Progenitor cell of endocrine pancreas (in vitro differentiated cells): ENCODE results near the gene ATP2A2. TPM values are rescaled to one million over a fixed set of nuclear protein-coding genes. Genes with fewer than 3 reads are reported as not detected.

Source experiments
- DNase-seq: peaks from one replicate; pipeline ENCODE4 v3.0.0; 2021; ENCODE audit warnings: low spot score; ENCODE audit not compliant: unreplicated experiment
- H3K27ac Mint-ChIP-seq: 2 replicates; pipeline ENCODE4 v1.8.0; 2021; ENCODE audit warnings: mild to moderate bottlenecking, moderate library complexity, mixed read lengths
- H3K27me3 Mint-ChIP-seq: 2 replicates; pipeline ENCODE4 v1.8.0; 2021; ENCODE audit warnings: mixed read lengths
- H3K36me3 Mint-ChIP-seq: 2 replicates; pipeline ENCODE4 v1.8.0; 2022; ENCODE audit warnings: mixed read lengths; ENCODE audit not compliant: insufficient read depth
- H3K4me1 Mint-ChIP-seq: 2 replicates; pipeline ENCODE4 v1.8.0; 2021; ENCODE audit warnings: low read depth, mixed read lengths
- H3K4me3 Mint-ChIP-seq: 2 replicates; pipeline ENCODE4 v1.8.0; 2021; ENCODE audit warnings: low read depth, mild to moderate bottlenecking, moderate library complexity, mixed read lengths
- H3K9me3 Mint-ChIP-seq: 2 replicates; pipeline ENCODE4 v1.8.0; 2021; ENCODE audit warnings: low read depth, mixed read lengths
- CTCF ChIP-seq: fragments of 200-600 bp; sonication (generic); IDR thresholded peaks from one replicate; pipeline ENCODE4 v1.5.0; 2021; ENCODE audit warnings: antibody characterized with exemption, mild to moderate bottlenecking; ENCODE audit not compliant: unreplicated experiment
- total RNA-seq: library from RNA; stranded (reverse); gene quantifications from 2 replicates; pipeline ENCODE4 v1.2.1, GENCODE V29; 2021

The ATP2A2 gene
- total RNA-seq, 1 donor from 2014 or later = 167 TPM

- no peak for TF ChIP-seq CTCF
- no peaks in the 10 kb centered on the region for H3K9me3 Mint-ChIP-seq
- H3K36me3 Mint-ChIP-seq = peaks cover 46% of the 10 kb centered on the region
- DNase-seq = no peak
- peak overlapping the region; percentile 5 for H3K27ac Mint-ChIP-seq
- peaks cover 6% of the 10 kb centered on the region for H3K4me1 Mint-ChIP-seq
- H3K27me3 Mint-ChIP-seq = no peaks in the 10 kb centered on the region
- H3K4me3 Mint-ChIP-seq = no peak overlapping the region
These were observed 62.9 kb downstream of the ATP2A2 start for GRCh38 chr12:110343736-110344555.

- no peaks in the 10 kb centered on the region for H3K9me3 Mint-ChIP-seq
- H3K4me3 Mint-ChIP-seq = no peak overlapping the region
- peaks cover 40% of the 10 kb centered on the region for H3K36me3 Mint-ChIP-seq
- no peak for DNase-seq
- no peak overlapping the region for H3K27ac Mint-ChIP-seq
- peaks cover under 1% of the 10 kb centered on the region for H3K4me1 Mint-ChIP-seq
- no peak for TF ChIP-seq CTCF
- H3K27me3 Mint-ChIP-seq = no peaks in the 10 kb centered on the region
These were observed 63.6 kb downstream of the ATP2A2 start for GRCh38 chr12:110344657-110345056.

- Mint-ChIP-seq H3K27me3 (no peaks in the 10 kb centered on the region), H3K9me3 (no peaks in the 10 kb centered on the region), H3K27ac (no peak overlapping the region), H3K36me3 (peaks cover 37% of the 10 kb centered on the region), H3K4me3 (no peak overlapping the region), H3K4me1 (no peaks in the 10 kb centered on the region)
- no peak for DNase-seq
- no peak for TF ChIP-seq CTCF
These were observed 64.2 kb downstream of the ATP2A2 start for GRCh38 chr12:110345176-110345661.

- Mint-ChIP-seq H3K4me1 (peaks cover 4% of the 10 kb centered on the region), H3K27ac (no peak overlapping the region), H3K4me3 (no peak overlapping the region), H3K36me3 (peaks cover 35% of the 10 kb centered on the region), H3K9me3 (no peaks in the 10 kb centered on the region), H3K27me3 (no peaks in the 10 kb centered on the region)
- no peak for TF ChIP-seq CTCF
- no peak for DNase-seq
These were observed 64.9 kb downstream of the ATP2A2 start for GRCh38 chr12:110345963-110346362.

- Mint-ChIP-seq H3K36me3 (peaks cover 30% of the 10 kb centered on the region), H3K27ac (no peak overlapping the region), H3K4me1 (peaks cover 4% of the 10 kb centered on the region), H3K9me3 (no peaks in the 10 kb centered on the region), H3K4me3 (no peak overlapping the region), H3K27me3 (no peaks in the 10 kb centered on the region)
- no peak for DNase-seq
- no peak for TF ChIP-seq CTCF
These were observed 66.7 kb downstream of the ATP2A2 start for GRCh38 chr12:110347767-110348166.
